Tibial artery (tissue), 4 donors: ENCODE results near the gene HINFP.

Experiments used
- DNase-seq, 2 donors: peaks; one replicate each; pipeline ENCODE4 v3.0.0-alpha.2; 2019
- H3K27ac ChIP-seq, 2 donors: fragments of 200-600 bp; sonication (generic) in 1 of 2; 1 replicate in 1 of 2; 2 replicates in 1 of 2; pipeline ENCODE4 v1.5.1; 2018 to 2019; ENCODE audit warnings: mild to moderate bottlenecking in 1 of 2
- H3K27me3 ChIP-seq, 2 donors: fragments of 200-600 bp; sonication (generic) in 1 of 2; one replicate each; pipeline versions ENCODE4 v1.5.1 to v1.6.0; 2016 to 2019
- H3K36me3 ChIP-seq, 3 donors: fragments of 200-600 bp; sonication (generic) in 2 of 3; one replicate each; pipeline ENCODE4 v1.5.1; 2016 to 2019; ENCODE audit warnings: mild to moderate bottlenecking in 2 of 3
- H3K4me1 ChIP-seq, 4 donors: fragments of 200-600 bp; sonication (generic) in 2 of 4; 1 replicate in 3 of 4; 2 replicates in 1 of 4; pipeline ENCODE4 v1.5.1; 2016 to 2019
- H3K4me3 ChIP-seq, 2 donors: fragments of 200-600 bp; sonication (generic) in 1 of 2; 1 replicate in 1 of 2; 2 replicates in 1 of 2; pipeline ENCODE4 v1.5.1; 2018 to 2019; ENCODE audit warnings: mild to moderate bottlenecking in 2 of 2
- H3K9me3 ChIP-seq, 3 donors: fragments of 200-600 bp; sonication (generic) in 1 of 3; one replicate each; pipeline ENCODE4 v1.5.1; 2016 to 2019
- intact Hi-C: fragments of 100-400 bp; cut with DNase I; formaldehyde crosslinking; loops from one replicate; pipeline ENCODE4 v1.15.0; 2023; ENCODE audit warnings: low total_unique reads
- TF ChIP-seq, protein P1 (sequence below), 2 experiments: fragments of 200-600 bp in 1 of 2; fragments of 450-650 bp in 1 of 2; IDR thresholded peaks; one replicate each; pipeline ENCODE4 v1.5.1; 2017 to 2019; ENCODE audit warnings: antibody characterized with exemption in 2 of 2, mild to moderate bottlenecking in 1 of 2, moderate library complexity in 1 of 2

Gene HINFP

DNA sequence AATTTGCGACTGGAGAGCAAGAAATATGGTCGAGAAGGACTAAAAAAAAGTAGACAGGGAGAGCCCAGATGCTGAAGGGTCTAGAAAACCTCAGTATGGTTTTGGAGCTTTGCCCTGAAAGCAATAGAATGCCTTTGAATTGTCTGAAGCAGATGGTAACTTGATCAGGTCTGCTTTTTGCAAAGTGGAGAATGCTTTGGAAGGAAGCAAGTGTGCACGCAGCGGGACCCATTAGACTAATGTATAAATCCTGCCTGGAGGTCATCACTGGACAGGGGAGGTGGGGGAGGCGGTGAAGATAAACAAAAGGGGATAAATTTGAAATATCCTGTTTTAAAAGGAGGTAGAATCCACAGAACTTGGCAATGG lies 757 bp upstream of the HINFP start:
- peaks cover 0 to 40% (median 24%) of the 10 kb centered on the region in 3 donors for H3K36me3 ChIP-seq
- peak overlapping the region; percentile 85 to 90 for H3K4me3 ChIP-seq
- no peaks in the 10 kb centered on the region for H3K27me3 ChIP-seq
- intact Hi-C loops, result no loop called here
- peaks cover 0 to 22% (median 13%) of the 10 kb centered on the region in 4 donors for H3K4me1 ChIP-seq
- TF ChIP-seq, protein P1, sequence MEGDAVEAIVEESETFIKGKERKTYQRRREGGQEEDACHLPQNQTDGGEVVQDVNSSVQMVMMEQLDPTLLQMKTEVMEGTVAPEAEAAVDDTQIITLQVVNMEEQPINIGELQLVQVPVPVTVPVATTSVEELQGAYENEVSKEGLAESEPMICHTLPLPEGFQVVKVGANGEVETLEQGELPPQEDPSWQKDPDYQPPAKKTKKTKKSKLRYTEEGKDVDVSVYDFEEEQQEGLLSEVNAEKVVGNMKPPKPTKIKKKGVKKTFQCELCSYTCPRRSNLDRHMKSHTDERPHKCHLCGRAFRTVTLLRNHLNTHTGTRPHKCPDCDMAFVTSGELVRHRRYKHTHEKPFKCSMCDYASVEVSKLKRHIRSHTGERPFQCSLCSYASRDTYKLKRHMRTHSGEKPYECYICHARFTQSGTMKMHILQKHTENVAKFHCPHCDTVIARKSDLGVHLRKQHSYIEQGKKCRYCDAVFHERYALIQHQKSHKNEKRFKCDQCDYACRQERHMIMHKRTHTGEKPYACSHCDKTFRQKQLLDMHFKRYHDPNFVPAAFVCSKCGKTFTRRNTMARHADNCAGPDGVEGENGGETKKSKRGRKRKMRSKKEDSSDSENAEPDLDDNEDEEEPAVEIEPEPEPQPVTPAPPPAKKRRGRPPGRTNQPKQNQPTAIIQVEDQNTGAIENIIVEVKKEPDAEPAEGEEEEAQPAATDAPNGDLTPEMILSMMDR (IDR thresholded peaks at IDR 0.05), result no peak
- DNase-seq, result no peak
- no peaks in the 10 kb centered on the region for H3K9me3 ChIP-seq
- peak overlapping the region; percentile 80 to 84 for H3K27ac ChIP-seq

DNA sequence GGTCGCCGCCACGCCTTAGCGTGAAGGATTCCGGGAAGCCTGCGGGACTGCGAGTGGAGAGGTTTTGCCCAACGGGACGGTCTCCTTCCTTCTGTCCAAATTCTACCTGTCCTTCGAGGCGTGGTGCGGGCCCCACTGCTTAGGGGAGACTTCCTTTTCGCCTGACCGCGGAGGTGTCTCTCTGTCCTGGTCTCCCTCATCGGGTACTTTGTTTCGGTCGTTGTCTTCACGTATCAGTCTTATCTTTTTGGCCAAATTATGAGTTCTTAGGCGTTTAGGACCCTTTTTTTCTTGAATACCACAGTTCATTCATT lies 388 bp downstream of the HINFP start:
- intact Hi-C loops, result no loop called here
- Histone ChIP-seq H3K27me3 (no peaks in the 10 kb centered on the region), H3K36me3 (peaks cover 0 to 35% (median 20%) of the 10 kb centered on the region in 3 donors), H3K27ac (peak overlapping the region; percentile 80 to 84), H3K9me3 (no peaks in the 10 kb centered on the region), H3K4me1 (peaks cover 0 to 22% (median 15%) of the 10 kb centered on the region in 4 donors), H3K4me3 (peak overlapping the region; percentile 85 to 90)
- DNase-seq, result no peak
- TF ChIP-seq, protein P1 (IDR thresholded peaks at IDR 0.05), result no peak

DNA sequence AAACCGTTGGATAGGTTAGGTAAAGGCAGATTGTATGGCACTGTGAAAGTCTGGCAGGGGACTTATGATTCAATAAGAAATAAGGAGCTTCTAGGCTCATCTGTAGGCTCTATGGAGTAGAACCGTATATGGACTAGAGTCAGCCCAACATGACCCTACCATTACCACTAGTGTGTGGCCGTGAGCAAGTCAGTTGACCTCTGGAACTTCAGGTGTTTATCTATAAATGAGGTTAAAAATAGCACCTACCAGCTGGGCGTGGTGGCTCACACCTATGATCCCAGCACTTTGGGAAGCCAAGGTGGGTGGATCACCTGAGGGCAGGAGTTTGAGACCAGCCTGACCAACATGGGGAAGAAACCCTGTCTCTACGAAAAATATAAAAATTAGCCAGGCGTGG lies 4.4 kb downstream of the HINFP start:
- H3K9me3 ChIP-seq, result no peaks in the 10 kb centered on the region
- no peak overlapping the region for H3K4me3 ChIP-seq
- no peak overlapping the region for H3K27ac ChIP-seq
- H3K36me3 ChIP-seq, result peaks cover 16 to 64% (median 49%) of the 10 kb centered on the region in 3 donors
- peaks cover 0 to 17% (median 14%) of the 10 kb centered on the region in 4 donors for H3K4me1 ChIP-seq
- intact Hi-C loops, result no loop called here
- TF ChIP-seq, protein P1 (IDR thresholded peaks at IDR 0.05), result no peak
- H3K27me3 ChIP-seq, result no peaks in the 10 kb centered on the region
- no peak for DNase-seq

DNA sequence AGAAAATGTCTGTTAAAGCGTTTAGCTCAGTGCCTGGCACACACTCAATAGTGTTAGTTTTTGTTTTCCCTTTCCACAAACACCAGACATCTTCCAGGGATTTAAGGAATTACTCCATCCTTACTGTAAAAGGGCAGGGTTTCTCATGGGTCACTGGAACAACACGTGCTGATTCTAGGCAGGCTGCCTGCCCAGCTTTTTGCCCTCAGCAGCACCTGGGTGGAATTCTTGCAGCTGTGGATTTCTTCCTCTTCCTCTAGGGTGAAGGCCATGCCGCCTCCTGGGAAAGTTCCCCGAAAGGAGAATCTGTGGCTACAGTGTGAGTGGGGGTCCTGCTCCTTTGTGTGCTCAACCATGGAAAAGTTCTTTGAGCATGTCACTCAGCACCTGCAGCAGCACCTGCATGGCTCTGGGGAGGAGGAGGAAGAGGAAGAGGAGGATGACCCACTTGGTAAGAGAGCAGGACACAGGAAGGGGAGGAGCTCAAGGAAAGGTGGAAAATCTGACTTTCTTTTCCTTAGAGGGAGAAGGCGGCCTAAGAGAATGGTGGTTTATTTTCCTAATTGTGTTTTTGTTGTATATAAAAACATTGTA lies 5.4 kb downstream of the HINFP start:
- H3K4me1 ChIP-seq, result peaks cover 0 to 17% (median 13%) of the 10 kb centered on the region in 4 donors
- H3K36me3 ChIP-seq, result peaks cover 26 to 74% (median 59%) of the 10 kb centered on the region in 3 donors
- TF ChIP-seq, protein P1 (IDR thresholded peaks at IDR 0.05), result no peak
- H3K4me3 ChIP-seq, result no peak overlapping the region
- no peaks in the 10 kb centered on the region for H3K9me3 ChIP-seq
- no peak for DNase-seq
- H3K27ac ChIP-seq, result no peak overlapping the region
- no peaks in the 10 kb centered on the region for H3K27me3 ChIP-seq
- intact Hi-C loops, result no loop called here

DNA sequence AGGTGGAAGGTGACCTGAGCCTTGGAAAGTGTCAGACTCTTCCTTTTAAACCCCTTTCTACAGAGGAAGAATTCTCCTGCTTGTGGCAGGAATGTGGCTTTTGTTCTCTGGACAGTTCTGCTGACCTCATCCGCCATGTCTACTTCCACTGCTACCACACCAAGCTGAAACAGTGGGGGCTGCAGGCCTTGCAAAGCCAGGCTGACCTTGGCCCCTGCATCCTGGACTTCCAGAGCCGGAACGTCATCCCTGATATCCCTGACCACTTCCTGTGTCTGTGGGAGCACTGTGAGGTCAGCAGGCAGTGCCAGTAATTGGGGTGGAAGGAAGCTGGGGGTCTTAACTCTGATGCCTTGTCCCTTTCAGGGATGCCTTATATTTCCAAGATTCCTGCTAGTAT lies 9.3 kb downstream of the HINFP start:
- Histone ChIP-seq H3K27ac (no peak overlapping the region), H3K27me3 (no peaks in the 10 kb centered on the region), H3K4me3 (no peak overlapping the region), H3K4me1 (peaks cover 0 to 7% (median 0%) of the 10 kb centered on the region in 4 donors), H3K9me3 (no peaks in the 10 kb centered on the region), H3K36me3 (peaks cover 53 to 87% (median 73%) of the 10 kb centered on the region in 3 donors)
- no peak for DNase-seq
- intact Hi-C loops, result no loop called here
- TF ChIP-seq, protein P1 (IDR thresholded peaks at IDR 0.05), result no peak
